CD4-positive, alpha-beta T cell treated with Interleukin-15 for 4 hours (primary cell): ENCODE data around the gene RPS23.

ENCODE experiments used
- DNase-seq: peaks from one replicate; pipeline ENCODE4 v3.0.0-alpha.2; 2020; ENCODE audit warnings: low spot score

Gene RPS23

GRCh38 chr5:82277987-82278710 lies at the start of gene RPS23:
TSS of gene RPS23 (minus strand) at chr5:82278354. CDS start at chr5:82278323, 31 bp downstream.
- DNase-seq: peak; percentile 90

DNA sequence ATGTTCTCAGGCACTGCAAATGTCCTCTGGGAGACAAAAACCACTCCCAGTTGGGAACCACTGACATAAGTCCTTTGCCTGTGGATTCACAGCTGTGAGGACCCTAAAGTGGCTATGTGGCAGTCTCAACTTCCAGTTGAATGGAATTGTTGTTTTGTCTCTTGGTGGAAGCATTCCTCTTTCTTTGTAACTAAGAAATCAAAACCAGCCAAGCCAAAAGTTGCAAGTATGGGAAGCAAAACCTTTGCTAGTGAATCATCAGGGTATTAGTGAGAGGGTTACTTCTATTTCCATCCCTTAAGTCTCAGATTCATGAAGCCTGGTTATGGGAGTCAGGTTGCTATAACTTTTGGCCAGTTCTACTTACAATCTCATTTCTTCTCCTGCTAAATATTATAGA lies 49.8 kb upstream of the RPS23 start:
- no peak for DNase-seq

- no peak for DNase-seq
Measured at GRCh38 chr5:82325996-82326395, 47.8 kb upstream of the RPS23 start.

DNA sequence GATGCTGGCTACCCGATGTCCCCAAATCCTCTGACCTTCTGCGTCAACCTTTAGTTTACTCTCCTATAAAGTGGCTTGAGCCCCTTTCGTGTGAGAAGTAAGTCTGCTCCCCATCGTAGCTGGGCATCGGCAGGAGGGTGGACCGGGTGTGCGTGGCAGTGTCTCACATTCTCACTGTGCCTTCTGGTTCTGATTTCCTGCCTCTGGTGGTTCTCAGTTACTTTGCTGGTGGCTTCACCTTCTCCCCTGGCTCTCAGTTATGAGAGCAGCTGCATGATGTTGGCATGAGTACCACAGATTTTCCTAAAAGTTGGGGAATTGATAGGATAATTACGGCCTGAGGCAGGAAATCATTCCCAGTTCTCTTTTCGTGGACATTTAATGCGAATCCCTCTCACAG lies 47.0 kb upstream of the RPS23 start:
- no peak for DNase-seq

DNA sequence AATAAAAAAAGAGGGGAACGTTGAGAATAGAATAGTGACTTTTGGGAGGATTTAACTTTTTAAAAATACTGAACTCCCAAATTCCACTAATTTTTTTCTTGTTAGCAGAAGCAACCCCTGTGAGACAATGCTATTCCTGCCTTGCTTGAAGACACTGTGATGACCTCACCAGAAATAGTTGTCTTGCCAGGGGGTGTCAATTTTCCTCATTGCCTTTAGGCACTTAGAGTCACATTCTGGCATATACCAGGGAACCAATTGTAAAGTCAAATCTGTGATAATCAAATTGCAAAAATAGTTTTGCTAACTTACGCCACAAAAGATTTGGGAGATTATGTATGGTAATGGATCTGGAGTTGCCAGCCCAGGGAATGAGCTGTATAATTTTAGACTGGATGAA lies 42.8 kb upstream of the RPS23 start:
- no peak for DNase-seq

- DNase-seq: no peak
Measured at GRCh38 chr5:82319651-82320376, 41.7 kb upstream of the RPS23 start.

- no peak for DNase-seq
Measured at GRCh38 chr5:82319192-82319591, 41.0 kb upstream of the RPS23 start.

GRCh38 chr5:82314964-82315758 lies 37.0 kb upstream of the RPS23 start:
- DNase-seq: no peak

DNA sequence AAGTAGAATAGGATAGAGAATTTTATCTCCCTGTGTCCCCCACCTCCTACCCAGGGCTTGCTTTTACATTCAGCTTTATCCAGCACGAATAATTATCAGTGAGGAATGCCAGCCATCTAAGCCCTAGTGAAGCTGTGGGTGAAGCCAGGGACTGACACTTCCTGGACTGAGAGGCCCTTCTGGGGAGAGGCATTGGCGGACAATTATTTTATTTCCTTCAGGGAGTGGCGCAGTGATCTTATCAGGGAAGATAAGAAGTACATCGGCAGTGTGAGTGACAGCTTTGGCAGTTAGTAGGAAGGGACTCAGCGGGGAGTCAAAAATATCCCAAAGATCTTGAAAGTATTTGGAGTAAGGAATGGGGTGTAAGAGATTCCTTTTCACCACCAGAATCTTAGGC lies 34.9 kb upstream of the RPS23 start:
- DNase-seq: no peak

- DNase-seq: peak; percentile 22
Measured at GRCh38 chr5:82312373-82312856, 34.3 kb upstream of the RPS23 start.

GRCh38 chr5:82309091-82309531 lies 31.0 kb upstream of the RPS23 start:
- no peak for DNase-seq

DNA sequence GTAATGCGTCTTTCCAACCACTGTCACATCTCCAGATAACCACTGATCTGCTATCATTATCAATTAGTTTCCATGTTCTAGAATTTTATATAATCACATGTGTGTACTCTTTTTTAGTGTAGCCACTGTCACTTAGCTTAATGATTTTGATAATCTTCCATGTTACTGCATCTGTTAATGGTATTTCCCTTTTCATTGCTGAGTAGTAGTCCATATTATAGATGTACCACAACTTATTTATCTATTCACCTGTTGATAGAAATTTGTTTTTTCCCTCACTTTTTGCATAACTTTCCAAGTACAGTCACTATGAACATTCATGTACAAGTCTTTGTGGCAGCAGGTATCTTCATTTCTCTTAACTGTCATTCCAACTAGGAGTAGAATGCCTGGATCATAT lies 30.3 kb upstream of the RPS23 start:
- DNase-seq: no peak

DNA sequence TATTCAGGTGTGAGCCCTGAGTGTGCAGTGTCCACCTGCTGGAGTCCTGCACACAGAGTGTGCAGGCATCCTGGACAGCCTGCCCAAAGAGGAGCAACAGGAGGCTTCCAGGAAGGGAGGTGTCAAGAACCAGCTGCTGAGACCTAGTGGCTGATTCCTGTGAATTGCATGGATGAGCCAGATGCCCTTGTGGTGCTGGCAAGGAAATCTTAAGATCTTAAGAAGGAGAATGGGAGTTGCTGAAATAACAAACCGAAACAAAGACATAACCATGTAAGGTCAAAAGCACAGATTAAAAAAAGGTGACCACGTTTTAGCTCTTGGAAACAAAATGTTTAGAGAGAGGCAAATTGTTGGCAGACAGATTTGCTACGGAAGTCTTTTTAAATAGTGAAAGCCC lies 29.3 kb upstream of the RPS23 start:
- DNase-seq: no peak

GRCh38 chr5:82306151-82306550 lies 28.0 kb upstream of the RPS23 start:
- no peak for DNase-seq

DNA sequence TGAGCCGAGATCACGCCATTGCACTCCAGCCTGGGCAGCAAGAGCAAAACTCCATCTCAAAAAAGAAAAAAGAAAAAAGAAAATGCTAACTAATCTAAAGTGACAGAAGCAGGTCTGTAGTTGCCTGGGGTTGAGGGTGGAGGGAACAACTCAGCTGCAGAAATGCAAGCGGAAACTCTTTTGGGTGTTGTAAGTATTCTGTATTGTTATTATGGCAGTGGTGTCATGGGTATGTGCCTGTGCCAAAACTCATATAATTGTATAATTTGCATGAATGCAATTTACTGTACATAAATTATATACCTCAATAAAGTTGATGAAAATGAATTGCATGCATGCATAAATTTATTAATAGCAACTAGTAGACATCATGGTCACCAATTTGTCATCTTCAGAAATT lies 23.0 kb upstream of the RPS23 start:
- DNase-seq: no peak

DNA sequence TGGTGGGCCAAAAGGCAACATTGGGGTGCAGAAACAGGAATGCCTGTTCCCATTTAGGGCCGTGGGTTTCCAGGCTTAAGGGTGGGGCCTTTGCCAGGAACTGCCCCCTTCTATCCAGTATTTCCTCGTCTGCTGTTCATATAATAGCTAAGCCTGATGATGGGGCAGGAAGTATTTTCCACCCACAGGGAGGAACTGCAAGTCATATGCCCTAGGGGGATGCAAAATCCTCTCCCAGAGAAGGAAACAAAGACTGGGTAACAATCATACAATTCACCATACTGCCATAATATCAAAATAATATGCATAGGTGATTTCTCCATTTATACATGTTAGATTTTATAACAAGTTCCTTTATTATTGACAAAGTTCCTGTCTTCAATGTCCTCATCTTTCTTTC lies 20.5 kb upstream of the RPS23 start:
- DNase-seq: no peak

GRCh38 chr5:82297711-82298110 lies 19.6 kb upstream of the RPS23 start:
- DNase-seq: no peak

- DNase-seq: no peak
Measured at GRCh38 chr5:82296929-82297328, 18.8 kb upstream of the RPS23 start.

DNA sequence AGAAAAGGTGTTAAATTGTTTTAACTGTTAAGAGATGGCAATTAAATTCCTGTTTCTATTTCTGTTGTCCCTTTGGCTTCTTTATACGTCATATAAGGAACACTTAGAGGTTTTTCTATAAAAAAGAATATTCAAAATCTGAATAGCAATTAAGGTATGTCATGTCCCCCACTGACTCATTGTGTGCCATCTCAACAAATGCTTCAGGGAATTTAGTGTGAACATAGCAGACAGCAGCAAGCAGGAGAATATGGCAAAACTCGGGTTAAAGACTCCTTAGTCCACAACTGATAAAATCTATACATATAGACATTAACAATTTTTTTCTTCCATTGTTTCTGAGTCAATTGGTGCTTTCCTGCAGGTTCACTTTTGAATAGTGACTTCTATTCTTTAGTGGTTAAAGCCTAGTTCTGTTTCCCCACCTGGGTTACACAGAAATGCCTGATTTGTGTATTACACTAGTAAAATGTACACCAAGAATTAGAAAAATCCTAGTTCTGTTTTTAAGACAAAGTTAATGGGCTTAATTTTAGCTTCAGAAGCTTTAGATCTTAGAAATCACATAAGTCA lies 17.9 kb upstream of the RPS23 start:
- DNase-seq: no peak

GRCh38 chr5:82295144-82295543 lies 17.0 kb upstream of the RPS23 start:
- no peak for DNase-seq

- DNase-seq: no peak
Measured at GRCh38 chr5:82291420-82291819, 13.3 kb upstream of the RPS23 start.

- DNase-seq: no peak
Measured at GRCh38 chr5:82290908-82291307, 12.8 kb upstream of the RPS23 start.
